Loucy (cell line): ENCODE results near the gene FOXC1.

Experiments used
- EZH2phosphoT487 ChIP-seq: fragments of 200-600 bp; IDR thresholded peaks from 2 replicates; pipeline ENCODE4 v1.6.1; 2018; ENCODE audit warnings: antibody characterized with exemption, mild to moderate bottlenecking, moderate library complexity, borderline replicate concordance
- TF ChIP-seq, protein P1 (sequence below): fragments of 200-600 bp; sonication (generic); conservative IDR thresholded peaks from 2 replicates; pipeline ENCODE4 v1.5.1; 2014; ENCODE audit warnings: mild to moderate bottlenecking, antibody characterized with exemption, low read length

DNA sequence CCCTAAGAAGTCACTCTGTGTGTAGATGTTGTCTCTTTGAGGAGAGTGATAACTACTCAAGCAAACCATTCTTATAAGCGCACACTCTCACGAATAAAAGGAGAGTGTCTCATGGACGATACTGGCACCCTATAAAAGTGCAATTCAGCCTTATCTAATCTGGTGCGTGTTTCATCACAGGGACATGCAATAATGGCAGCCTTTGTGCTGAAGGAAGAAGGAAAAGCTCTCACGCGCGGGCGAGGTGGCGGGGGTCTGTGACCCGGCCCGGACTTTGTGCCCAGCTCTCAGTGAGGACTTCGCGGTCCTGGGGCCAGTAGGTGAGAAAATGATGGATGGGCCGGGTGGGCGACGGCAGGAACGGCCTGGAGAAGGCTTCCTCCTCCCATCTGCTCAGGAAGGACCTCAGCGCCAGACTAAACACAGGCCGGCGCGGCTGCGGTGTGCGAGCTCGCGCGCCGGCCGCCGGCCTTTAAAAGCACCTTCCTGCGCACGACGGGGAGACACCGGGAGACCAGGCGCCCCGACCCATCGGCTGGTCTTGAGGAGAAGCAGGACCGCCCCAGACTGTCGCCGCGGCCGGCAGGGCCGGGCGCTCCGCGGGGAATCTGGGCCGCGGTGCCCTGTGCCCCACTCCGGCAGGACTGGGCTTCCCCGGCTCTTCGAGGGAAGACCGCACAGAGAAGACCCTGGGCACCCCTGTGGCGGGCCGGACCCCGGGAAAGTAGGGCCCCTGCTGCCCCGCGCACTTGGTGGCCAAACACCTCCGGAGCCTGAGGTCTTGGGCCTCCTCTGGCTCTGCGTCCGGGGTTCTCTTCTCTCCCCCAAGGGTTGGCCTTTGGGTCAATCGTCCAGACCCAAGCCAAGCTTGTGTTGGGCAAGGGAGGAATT lies 8.3 kb upstream of the FOXC1 start:
- TF ChIP-seq, protein P1, sequence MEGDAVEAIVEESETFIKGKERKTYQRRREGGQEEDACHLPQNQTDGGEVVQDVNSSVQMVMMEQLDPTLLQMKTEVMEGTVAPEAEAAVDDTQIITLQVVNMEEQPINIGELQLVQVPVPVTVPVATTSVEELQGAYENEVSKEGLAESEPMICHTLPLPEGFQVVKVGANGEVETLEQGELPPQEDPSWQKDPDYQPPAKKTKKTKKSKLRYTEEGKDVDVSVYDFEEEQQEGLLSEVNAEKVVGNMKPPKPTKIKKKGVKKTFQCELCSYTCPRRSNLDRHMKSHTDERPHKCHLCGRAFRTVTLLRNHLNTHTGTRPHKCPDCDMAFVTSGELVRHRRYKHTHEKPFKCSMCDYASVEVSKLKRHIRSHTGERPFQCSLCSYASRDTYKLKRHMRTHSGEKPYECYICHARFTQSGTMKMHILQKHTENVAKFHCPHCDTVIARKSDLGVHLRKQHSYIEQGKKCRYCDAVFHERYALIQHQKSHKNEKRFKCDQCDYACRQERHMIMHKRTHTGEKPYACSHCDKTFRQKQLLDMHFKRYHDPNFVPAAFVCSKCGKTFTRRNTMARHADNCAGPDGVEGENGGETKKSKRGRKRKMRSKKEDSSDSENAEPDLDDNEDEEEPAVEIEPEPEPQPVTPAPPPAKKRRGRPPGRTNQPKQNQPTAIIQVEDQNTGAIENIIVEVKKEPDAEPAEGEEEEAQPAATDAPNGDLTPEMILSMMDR: no peak
- no peak for TF ChIP-seq EZH2phosphoT487
